ENCODE results near the gene HMGB4. TPM values are rescaled to one million over a fixed set of nuclear protein-coding genes. Genes with fewer than 3 reads are reported as not detected.

The HMGB4 gene
- total RNA-seq, 1 experiment from 2014 or later = not detected

GRCh38 chr1:33897092-33897725, 33.3 kb downstream of the HMGB4 start:
- DNase-seq (ENCODE audit: low spot score) = no peak

- no peak for DNase-seq (ENCODE audit: low spot score)
Measured at GRCh38 chr1:33898406-33898805, 34.5 kb downstream of the HMGB4 start.

- no peak for DNase-seq (ENCODE audit: low spot score)
Measured at GRCh38 chr1:33898881-33899280, 35.0 kb downstream of the HMGB4 start.

- no peak for DNase-seq (ENCODE audit: low spot score)
Measured at GRCh38 chr1:33899746-33900145, 35.9 kb downstream of the HMGB4 start.

GRCh38 chr1:33902486-33903209, 38.8 kb downstream of the HMGB4 start:
- DNase-seq (ENCODE audit: low spot score) = no peak

GRCh38 chr1:33903210-33903589, 39.3 kb downstream of the HMGB4 start:
- DNase-seq (ENCODE audit: low spot score) = no peak

GRCh38 chr1:33905241-33905640, 41.4 kb downstream of the HMGB4 start:
- no peak for DNase-seq (ENCODE audit: low spot score)

- no peak for DNase-seq (ENCODE audit: low spot score)
Measured at GRCh38 chr1:33906156-33906555, 42.3 kb downstream of the HMGB4 start.

GRCh38 chr1:33908324-33908956, 44.6 kb downstream of the HMGB4 start:
- DNase-seq (ENCODE audit: low spot score) = no peak

Data from A172 (cell line).